GM19239 (cell line): Measurements from ENCODE around the gene IGFLR1.
"Not testable (repeated sequence)": the region's sequence is repeated elsewhere in the genome, so short reads cannot be mapped to it uniquely, and the experiment has no call there.

Source experiments
- DNase-seq: peaks from one replicate; pipeline ENCODE4 v3.0.0; 2011; ENCODE audit warnings: low spot score; ENCODE audit not compliant: insufficient read length
- FAIRE-seq: peaks from 2 replicates; lab custom pipeline; 2011; peaks lifted over from hg19 to GRCh38; lab: Jason Lieb, UNC

Gene IGFLR1

DNA sequence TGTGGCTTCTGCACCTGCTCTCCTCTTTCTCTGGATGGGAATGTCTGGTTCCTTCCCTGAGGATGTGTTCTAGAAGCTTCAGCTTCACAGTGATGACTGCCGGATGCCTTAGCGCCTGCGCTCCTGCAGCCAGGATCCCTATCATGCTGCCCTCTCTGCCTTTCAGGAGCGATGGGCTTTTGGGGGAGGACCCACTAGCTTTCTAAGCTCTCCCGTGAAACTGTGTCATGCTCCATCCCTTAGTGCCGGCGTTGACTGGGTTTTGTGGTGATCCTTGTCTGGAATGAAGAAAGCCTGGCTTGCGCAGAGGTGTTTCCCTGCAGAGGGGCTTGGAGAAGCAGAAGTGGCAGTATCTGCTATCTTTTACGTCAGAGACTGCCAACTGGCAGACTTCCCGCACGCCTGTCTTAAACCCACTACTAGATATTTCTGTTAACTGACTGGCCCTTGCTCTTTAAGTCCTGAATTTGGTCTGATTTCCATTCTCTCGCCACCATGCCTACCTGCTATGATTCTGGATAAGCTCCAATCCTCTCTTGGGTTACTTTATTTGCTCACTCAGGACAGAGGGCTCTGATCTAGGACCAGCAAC, 28.3 kb downstream of the IGFLR1 start:
- DNase-seq (no peak), FAIRE-seq (no peak)

DNA sequence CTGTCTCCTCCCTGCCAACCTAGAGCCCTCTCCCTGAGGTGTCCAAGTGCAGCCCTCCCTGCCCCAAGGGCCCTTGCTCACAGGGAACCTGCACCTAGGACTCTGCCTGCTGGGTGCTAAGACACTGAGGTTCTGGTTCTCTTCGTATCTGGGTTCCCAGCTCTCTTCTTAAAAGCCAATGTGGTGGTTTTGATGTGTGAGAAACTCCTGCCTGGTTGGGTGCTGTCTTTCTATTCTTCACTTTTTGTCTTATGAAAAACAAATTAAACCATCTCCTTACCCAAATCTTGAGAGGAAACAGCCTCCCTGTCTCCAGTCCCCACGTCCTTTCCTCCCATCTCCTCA, 28.8 kb downstream of the IGFLR1 start:
- DNase-seq (no peak), FAIRE-seq (no peak)

- FAIRE-seq: peak; percentile 91
Observed at GRCh38 chr19:35712567-35713505, 29.4 kb downstream of the IGFLR1 start.

GRCh38 chr19:35710784-35711723, 31.2 kb downstream of the IGFLR1 start:
- DNase-seq (no peak), FAIRE-seq (peak; percentile 99)

More at GRCh38 chr19:35712567-35713505, 29.4 kb downstream of the IGFLR1 start:
- no peak for DNase-seq

GRCh38 chr19:35708391-35708790, 33.9 kb downstream of the IGFLR1 start:
- FAIRE-seq (no peak), DNase-seq (no peak)

DNA sequence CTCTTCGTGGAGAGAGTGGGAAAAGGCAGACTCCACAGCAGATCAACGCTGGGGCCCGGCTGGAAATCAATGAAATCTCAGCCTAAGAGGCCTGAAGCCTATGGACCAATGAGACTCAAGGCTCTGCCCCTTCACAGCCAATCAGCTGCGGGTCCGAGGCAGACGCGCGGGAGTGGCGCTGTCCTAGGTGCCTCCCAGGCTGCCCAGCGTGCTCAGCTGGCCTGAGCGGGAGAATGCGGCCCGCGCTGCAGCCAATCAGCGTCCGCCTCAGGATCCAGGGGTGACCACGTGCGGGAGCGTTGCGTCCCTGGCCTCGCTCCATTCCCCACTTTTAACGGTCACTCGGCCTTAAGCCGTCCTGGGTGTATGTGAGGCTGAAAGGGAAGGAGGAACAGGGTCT, 38.0 kb downstream of the IGFLR1 start, which contains the start of gene ZBTB32:
Gene ZBTB32 (plus strand): TSS at position 341 of the 400 bp plus-strand sequence. CDS start 10,069 bp downstream, outside the sequence.
- FAIRE-seq: no peak
- DNase-seq: no peak

DNA sequence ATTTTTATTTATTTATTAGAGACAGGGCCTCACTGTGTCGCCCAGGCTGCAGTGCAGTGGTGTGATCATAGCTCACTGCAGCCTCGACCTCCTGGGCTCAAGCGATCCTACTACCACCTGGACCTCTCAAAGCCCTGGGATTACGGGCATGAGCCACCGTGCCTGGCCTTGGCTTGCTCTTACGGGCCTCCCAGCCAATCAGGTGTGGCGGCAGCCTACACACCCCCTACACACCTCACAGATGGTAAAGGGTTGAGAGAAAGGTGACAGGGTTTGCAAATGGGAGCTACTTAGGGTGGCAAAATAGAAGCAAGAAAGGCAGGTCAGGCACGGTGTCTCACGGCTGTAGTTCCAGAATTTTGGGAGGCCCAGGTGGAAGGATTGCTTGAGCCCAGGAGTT, 38.9 kb downstream of the IGFLR1 start:
- FAIRE-seq (no peak), DNase-seq (no peak)

GRCh38 chr19:35702223-35703012, 39.8 kb downstream of the IGFLR1 start:
- FAIRE-seq (peak; percentile 99), DNase-seq (peak; percentile 88)

DNA sequence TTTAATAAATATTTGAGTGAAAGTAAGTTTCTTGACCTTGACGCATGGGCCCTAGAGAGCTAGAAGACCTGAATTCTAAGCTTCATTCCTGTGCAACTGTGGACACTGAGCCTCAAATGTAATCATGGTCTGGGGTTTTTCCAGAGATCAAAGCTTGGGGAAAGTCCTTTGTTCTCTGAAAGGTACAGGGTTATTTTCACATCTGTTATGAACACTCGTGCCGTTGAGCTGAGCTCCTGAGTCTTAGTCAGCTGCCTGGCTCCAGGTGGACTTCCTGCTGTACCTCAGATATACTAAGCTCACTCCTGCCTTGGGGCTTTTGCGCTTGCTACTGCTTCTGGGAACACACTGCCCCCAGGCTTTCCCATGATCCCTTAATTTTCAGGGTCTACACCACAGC, 45.4 kb downstream of the IGFLR1 start:
- FAIRE-seq: peak; percentile 58
- no peak for DNase-seq

DNA sequence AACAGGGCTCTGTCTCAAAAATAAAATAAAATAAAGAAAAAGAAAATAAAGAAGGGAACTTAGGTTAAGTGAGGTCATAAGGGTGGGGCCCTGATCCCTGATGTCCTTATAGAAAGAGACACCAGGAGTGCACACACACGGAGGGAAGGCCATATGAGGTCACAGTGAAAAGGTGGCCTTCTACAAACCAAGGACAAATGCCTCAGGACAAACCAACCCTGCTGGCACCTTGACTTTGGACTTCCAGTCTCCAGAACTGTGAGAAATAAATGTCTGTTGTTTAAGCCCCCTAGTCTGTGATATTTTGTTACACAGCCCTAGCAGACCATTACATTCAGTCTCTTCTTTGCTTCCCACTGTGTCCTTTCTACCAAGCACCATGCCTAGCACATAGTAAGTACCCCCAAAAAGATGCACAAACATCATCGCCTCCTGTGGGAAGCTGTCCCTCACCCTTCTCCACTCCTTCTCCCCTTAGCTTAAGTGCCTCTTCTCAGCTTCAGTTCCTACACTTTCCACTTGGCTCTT, 46.3 kb downstream of the IGFLR1 start:
- FAIRE-seq (no peak), DNase-seq (no peak)

DNA sequence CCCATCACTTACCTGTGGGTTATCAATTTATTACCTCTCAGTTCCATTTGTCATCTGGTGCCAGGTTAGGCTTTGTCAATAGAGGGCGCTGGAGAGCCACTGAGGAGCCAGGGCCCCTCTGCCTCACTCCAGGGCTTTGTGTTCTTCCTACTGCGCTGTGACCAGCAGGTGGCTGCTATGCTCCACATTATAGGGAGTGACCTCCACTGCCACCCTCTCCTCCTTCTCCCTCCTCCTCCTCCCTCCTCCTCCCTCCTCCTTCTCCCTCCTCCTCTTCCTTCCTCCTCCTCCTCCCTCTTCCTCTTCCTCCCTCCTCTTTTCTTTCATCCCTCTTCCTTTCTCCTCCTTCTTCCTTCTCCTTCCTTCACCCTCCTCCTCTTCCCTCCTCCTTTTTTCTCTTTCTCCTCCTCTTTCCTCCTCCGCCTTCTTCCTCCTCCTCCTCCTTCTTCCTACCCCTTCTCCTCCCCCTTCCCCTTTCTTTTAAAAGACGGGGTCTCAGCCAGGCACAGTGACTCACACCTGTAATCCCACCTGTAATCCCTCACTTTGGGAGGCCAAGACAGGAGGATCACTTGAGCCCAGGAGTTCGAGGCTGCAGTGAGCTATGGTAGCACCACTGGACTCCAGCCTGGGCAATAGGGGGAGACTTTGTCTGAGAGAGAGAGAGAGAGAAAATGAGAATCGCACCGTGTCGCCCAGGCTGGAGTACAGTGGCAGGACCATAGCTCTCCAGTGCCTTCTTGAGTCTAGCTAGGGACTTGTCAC, 48.2 kb downstream of the IGFLR1 start:
- FAIRE-seq: peak; percentile 93
- DNase-seq: peak; percentile 92

- FAIRE-seq (no peak), DNase-seq (no peak)
Observed at GRCh38 chr19:35693422-35693821, 48.8 kb downstream of the IGFLR1 start.

DNA sequence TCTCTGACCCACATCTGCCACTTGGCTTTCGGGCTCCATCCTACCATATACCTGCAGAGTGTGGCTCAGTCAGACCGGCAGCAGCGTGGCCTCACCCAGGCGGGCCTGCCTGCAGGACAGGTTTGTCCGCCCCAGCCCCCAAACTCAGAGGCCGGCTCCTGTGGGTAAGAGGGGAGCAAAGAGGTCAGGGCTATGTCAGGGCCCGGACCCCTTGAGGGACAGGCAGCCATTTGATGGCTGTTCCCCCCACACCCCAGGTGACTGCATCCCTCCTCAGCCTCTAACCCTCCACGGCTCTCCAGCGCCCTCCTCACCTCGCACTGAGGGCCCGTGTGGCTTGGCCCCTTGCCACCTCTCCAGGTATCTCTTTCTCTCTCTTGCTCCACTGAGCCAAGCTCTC, 50.2 kb downstream of the IGFLR1 start:
- no peak for FAIRE-seq
- DNase-seq: no peak

- not testable (repeated sequence) for FAIRE-seq, DNase-seq
Observed at GRCh38 chr19:35691106-35691505, 51.1 kb downstream of the IGFLR1 start.

DNA sequence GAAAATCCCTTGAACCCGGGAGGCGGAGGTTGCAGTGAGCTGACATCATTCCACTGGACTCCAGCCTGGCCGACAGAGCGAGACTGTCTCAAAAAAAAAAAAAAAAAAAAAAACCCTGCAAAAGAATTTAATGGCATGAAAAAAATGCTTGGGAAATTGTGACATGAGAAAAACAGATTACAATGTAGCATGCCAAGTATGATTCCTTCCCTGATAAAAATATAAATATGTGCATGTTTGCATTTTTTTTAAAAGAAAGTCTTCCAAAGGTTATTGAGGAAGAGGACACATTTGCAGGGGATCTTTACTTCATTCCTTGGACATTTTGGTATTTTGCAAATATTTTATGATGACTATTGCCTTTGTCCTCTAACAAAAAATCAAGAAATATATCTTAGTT, 52.4 kb downstream of the IGFLR1 start:
- FAIRE-seq (no peak), DNase-seq (no peak)
